Measurements from ENCODE around the gene PCNT. TPM values are rescaled to one million over a fixed set of nuclear protein-coding genes. Genes with fewer than 3 reads are reported as not detected.

The PCNT gene
- total RNA-seq, 2 donors from 2014 or later: 44.8 to 70.9 TPM

- Mint-ChIP-seq H3K27ac (no peak overlapping the region), H3K4me3 (no peak overlapping the region), H3K9me3 (no peaks in the 10 kb centered on the region), H3K4me1 (peaks cover 8% of the 10 kb centered on the region), H3K36me3 (ENCODE audit: low read depth) (peaks cover 61% of the 10 kb centered on the region), H3K27me3 (no peaks in the 10 kb centered on the region)
- ATAC-seq (replicated peaks): no peak
These were observed 162.6 kb downstream of the PCNT start for GRCh38 chr21:46486481-46487126.

- Mint-ChIP-seq H3K4me1 (peaks cover 8% of the 10 kb centered on the region), H3K36me3 (ENCODE audit: low read depth) (peaks cover 87% of the 10 kb centered on the region)
These were observed 165.3 kb downstream of the PCNT start for GRCh38 chr21:46489162-46489663.

GRCh38 chr21:46489800-46490199, 165.8 kb downstream of the PCNT start:
- Mint-ChIP-seq H3K27me3 (no peaks in the 10 kb centered on the region), H3K9me3 (no peaks in the 10 kb centered on the region), H3K4me1 (peaks cover 8% of the 10 kb centered on the region), H3K27ac (no peak overlapping the region), H3K36me3 (ENCODE audit: low read depth) (peaks cover 92% of the 10 kb centered on the region), H3K4me3 (no peak overlapping the region)
- no peak for ATAC-seq (replicated peaks)

More at GRCh38 chr21:46489162-46489663, 165.3 kb downstream of the PCNT start:
- Mint-ChIP-seq H3K9me3 (no peaks in the 10 kb centered on the region), H3K4me3 (no peak overlapping the region), H3K27me3 (no peaks in the 10 kb centered on the region), H3K27ac (peak overlapping the region; percentile 57)
- ATAC-seq (replicated peaks): no peak

DNA sequence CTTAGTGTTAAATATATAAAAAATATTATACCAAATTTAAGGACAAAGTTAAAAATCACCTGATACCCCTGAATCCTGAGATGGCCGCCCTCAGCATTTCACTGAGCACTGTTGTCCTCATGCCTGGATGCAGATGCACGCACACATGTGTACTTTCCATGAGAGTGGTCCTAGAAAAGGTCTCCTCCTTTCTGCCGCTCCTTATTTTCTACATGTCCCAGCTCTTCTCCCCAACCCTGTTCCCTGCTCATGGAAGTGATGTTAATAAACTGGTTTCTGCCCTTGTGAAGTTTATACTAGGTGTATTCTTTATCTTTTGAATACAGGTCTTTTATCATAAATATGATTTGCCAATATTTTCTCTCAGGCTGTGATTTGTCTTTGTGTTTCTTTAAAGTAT, 167.6 kb downstream of the PCNT start:
- H3K4me3 Mint-ChIP-seq: no peak overlapping the region
- peaks cover 95% of the 10 kb centered on the region for H3K36me3 Mint-ChIP-seq (ENCODE audit: low read depth)

DNA sequence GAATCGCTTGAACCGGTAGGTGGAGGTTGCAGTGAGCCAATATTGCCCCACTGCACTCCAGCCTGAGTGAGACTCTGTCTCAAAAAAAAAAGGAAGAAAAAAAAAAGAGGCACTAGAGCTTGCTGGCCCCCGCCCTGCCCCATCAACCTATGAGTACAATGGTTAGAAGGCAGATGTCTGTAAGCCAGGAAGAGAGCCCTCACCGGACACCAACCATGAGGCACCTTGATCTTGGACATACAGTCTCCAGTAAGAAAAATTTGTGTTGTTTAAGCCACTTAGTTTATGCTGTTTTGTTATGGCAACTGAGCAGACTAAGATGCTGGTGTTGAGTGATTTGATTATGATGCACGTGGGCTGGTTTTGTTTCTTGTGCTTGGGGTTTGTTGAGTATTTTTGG, 168.9 kb downstream of the PCNT start:
- H3K4me3 Mint-ChIP-seq: no peak overlapping the region
- H3K27me3 Mint-ChIP-seq: no peaks in the 10 kb centered on the region

More for the DNA sequence above, 167.6 kb downstream of the PCNT start:
- Mint-ChIP-seq H3K27ac (no peak overlapping the region), H3K9me3 (no peaks in the 10 kb centered on the region), H3K4me1 (peaks cover 13% of the 10 kb centered on the region), H3K27me3 (no peaks in the 10 kb centered on the region)
- ATAC-seq (replicated peaks): no peak

DNA sequence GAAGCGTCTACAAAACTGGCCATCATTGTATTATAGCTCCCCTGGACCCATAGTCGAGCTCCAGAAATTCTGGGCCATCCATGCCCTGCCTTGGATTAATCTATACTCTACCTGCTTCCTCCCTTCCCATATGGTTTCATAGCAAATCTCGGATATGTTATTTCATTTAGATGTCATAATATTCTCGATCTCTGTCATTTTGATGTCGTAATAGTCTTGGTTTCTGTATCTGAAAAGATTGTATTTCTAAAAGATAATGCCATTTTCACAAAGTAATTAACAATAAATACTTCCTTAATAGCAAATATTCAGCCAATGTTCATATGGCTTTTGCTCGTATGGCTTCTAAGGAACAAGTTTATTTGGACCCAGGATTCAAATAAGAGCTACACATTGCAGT, 169.9 kb downstream of the PCNT start:
- peaks cover 5% of the 10 kb centered on the region for H3K4me1 Mint-ChIP-seq
- H3K9me3 Mint-ChIP-seq: no peaks in the 10 kb centered on the region
- no peak for ATAC-seq (replicated peaks)
- no peak overlapping the region for H3K4me3 Mint-ChIP-seq
- H3K36me3 Mint-ChIP-seq (ENCODE audit: low read depth): peaks cover 96% of the 10 kb centered on the region
- no peak overlapping the region for H3K27ac Mint-ChIP-seq
- H3K27me3 Mint-ChIP-seq: no peaks in the 10 kb centered on the region

More for the DNA sequence above, 168.9 kb downstream of the PCNT start:
- no peak overlapping the region for H3K27ac Mint-ChIP-seq
- H3K36me3 Mint-ChIP-seq (ENCODE audit: low read depth): peaks cover 96% of the 10 kb centered on the region
- ATAC-seq (replicated peaks): no peak
- no peaks in the 10 kb centered on the region for H3K9me3 Mint-ChIP-seq
- H3K4me1 Mint-ChIP-seq: peaks cover 11% of the 10 kb centered on the region

Other genes starting within 250 kb of the PCNT start
- gene COL6A2, start 226.0 kb upstream of the PCNT start, total RNA-seq: 10 to 100 TPM in 1 of 2 donors, 1 to 10 TPM in 1; 3.3 to 10.1 TPM
- under 1 TPM in 1 of 2 donors, not detected in 1; 0.24 TPM for gene FTCD, start 168.6 kb upstream of the PCNT start, total RNA-seq
- gene SPATC1L, start 139.7 kb upstream of the PCNT start, total RNA-seq: 1 to 10 TPM; 3.8 to 6.7 TPM
- gene LSS, start 95.4 kb upstream of the PCNT start, total RNA-seq: 10 to 100 TPM; 30.8 to 43.8 TPM
- gene MCM3AP, start 38.5 kb upstream of the PCNT start, total RNA-seq: 100 to 1,000 TPM; 105 to 118 TPM
- 10 to 100 TPM in 1 of 2 donors, 1 to 10 TPM in 1; 7.0 to 14.8 TPM for gene YBEY, start 37.8 kb upstream of the PCNT start, total RNA-seq
- gene C21orf58, start 286 bp upstream of the PCNT start, total RNA-seq: 10 to 100 TPM; 21.4 to 24.3 TPM
- 10 to 100 TPM; 43.6 to 49.3 TPM for gene DIP2A, start 134.7 kb downstream of the PCNT start, total RNA-seq